Measurements from ENCODE around the gene SOX8.

GRCh38 chr16:970766-971581, 10.6 kb upstream of the SOX8 start, which contains the start of gene LMF1:
- no peak for TF ChIP-seq CTCF (conservative IDR thresholded peaks at IDR 0.05; ENCODE audit: low read depth, low read length)
- no peak for TF ChIP-seq EZH2 (IDR thresholded peaks at IDR 0.05; ENCODE audit: borderline replicate concordance, low read depth, low read length, poor library complexity, severe bottlenecking)
